Tibial artery (tissue), 4 donors: ENCODE data around the gene MOB1B.

Experiments
- DNase-seq, 2 donors: peaks; one replicate each; pipeline ENCODE4 v3.0.0-alpha.2; 2019
- H3K27ac ChIP-seq, 2 donors: fragments of 200-600 bp; sonication (generic) in 1 of 2; 1 replicate in 1 of 2; 2 replicates in 1 of 2; pipeline ENCODE4 v1.5.1; 2018 to 2019; ENCODE audit warnings: mild to moderate bottlenecking in 1 of 2
- H3K27me3 ChIP-seq, 2 donors: fragments of 200-600 bp; sonication (generic) in 1 of 2; one replicate each; pipeline versions ENCODE4 v1.5.1 to v1.6.0; 2016 to 2019
- H3K36me3 ChIP-seq, 3 donors: fragments of 200-600 bp; sonication (generic) in 2 of 3; one replicate each; pipeline ENCODE4 v1.5.1; 2016 to 2019; ENCODE audit warnings: mild to moderate bottlenecking in 2 of 3
- H3K4me1 ChIP-seq, 4 donors: fragments of 200-600 bp; sonication (generic) in 2 of 4; 1 replicate in 3 of 4; 2 replicates in 1 of 4; pipeline ENCODE4 v1.5.1; 2016 to 2019
- H3K4me3 ChIP-seq, 2 donors: fragments of 200-600 bp; sonication (generic) in 1 of 2; 1 replicate in 1 of 2; 2 replicates in 1 of 2; pipeline ENCODE4 v1.5.1; 2018 to 2019; ENCODE audit warnings: mild to moderate bottlenecking in 2 of 2
- H3K9me3 ChIP-seq, 3 donors: fragments of 200-600 bp; sonication (generic) in 1 of 3; one replicate each; pipeline ENCODE4 v1.5.1; 2016 to 2019
- intact Hi-C: fragments of 100-400 bp; cut with DNase I; formaldehyde crosslinking; loops from one replicate; pipeline ENCODE4 v1.15.0; 2023; ENCODE audit warnings: low total_unique reads
- TF ChIP-seq, protein P1 (sequence below), 2 experiments: fragments of 200-600 bp in 1 of 2; fragments of 450-650 bp in 1 of 2; IDR thresholded peaks; one replicate each; pipeline ENCODE4 v1.5.1; 2017 to 2019; ENCODE audit warnings: antibody characterized with exemption in 2 of 2, mild to moderate bottlenecking in 1 of 2, moderate library complexity in 1 of 2

The MOB1B gene

DNA sequence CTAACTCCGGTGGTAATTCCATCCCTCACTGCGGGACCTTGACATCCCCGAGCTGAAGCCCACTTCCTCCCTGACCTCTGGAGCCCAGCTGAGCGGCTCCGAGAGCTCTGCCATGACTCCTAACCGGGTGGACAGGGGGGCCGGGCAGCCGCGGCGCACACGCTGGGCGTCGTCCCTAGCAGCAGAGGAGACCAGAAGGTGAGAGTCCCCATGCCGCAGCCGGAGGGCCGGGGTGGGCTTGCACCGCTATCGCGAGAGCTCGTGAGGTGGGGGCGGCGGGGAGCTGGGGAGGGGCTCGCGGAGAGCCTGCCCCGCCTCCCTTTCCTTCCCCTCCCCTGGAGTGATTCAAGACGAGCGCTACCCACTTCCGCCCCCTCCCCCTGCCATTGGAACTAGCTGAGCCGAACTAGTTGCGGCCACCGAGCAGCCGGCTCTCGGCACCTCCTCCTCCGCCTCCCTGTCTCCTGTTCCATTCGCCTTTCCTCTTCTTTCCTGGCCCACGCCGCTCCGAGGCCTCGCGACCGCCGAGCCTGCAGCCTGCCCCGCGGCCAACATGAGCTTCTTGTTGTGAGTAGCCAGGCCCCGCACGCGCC, at the start of gene MOB1B:
MOB1B (plus strand) TSS at position 386 of the 593 bp plus-strand sequence; CDS start at position 554, 168 bp downstream.
- intact Hi-C loops = loop anchor here (2.0 to 5.0 kb wide), 2 partner anchors 63 to 90 kb away; partner anchors contain the start of genes DCK and GRSF1
- Histone ChIP-seq H3K27me3 (no peaks in the 10 kb centered on the region), H3K9me3 (no peaks in the 10 kb centered on the region), H3K27ac (peak within 1 kb of the TSS; percentile 87 to 89), H3K4me3 (peak within 1 kb of the TSS; percentile 68 to 76), H3K4me1 (peaks cover 0 to 10% (median 2%) of the 10 kb centered on the region in 4 donors), H3K36me3 (peaks cover 0 to 13% (median 0%) of the 10 kb centered on the region in 3 donors)
- DNase-seq = peak; percentile 88 to 91
- TF ChIP-seq, protein P1, sequence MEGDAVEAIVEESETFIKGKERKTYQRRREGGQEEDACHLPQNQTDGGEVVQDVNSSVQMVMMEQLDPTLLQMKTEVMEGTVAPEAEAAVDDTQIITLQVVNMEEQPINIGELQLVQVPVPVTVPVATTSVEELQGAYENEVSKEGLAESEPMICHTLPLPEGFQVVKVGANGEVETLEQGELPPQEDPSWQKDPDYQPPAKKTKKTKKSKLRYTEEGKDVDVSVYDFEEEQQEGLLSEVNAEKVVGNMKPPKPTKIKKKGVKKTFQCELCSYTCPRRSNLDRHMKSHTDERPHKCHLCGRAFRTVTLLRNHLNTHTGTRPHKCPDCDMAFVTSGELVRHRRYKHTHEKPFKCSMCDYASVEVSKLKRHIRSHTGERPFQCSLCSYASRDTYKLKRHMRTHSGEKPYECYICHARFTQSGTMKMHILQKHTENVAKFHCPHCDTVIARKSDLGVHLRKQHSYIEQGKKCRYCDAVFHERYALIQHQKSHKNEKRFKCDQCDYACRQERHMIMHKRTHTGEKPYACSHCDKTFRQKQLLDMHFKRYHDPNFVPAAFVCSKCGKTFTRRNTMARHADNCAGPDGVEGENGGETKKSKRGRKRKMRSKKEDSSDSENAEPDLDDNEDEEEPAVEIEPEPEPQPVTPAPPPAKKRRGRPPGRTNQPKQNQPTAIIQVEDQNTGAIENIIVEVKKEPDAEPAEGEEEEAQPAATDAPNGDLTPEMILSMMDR (IDR thresholded peaks at IDR 0.05) = peak; percentile 21 to 49

DNA sequence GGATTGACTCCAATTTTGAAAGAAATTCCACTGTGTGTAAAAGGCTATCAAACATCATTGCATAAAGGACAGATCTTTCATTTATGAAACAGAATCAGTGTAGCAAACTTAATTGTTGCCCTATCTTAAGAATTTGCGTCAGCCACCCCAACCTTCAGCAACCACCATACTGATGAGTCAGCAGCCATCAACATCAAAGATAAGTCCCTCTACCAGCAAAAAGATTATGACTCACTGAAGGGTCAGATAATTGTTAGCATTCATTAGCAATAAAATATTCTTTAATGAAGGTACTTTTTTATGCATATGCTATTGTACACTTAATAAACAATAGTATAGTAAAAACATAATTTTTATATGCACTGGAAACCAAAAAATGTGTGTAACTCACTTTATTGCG, 46.7 kb upstream of the MOB1B start:
- intact Hi-C loops = no loop called here
- TF ChIP-seq, protein P1 (IDR thresholded peaks at IDR 0.05) = no peak
- no peaks in the 10 kb centered on the region for H3K27me3 ChIP-seq
- H3K9me3 ChIP-seq = no peaks in the 10 kb centered on the region
- H3K4me1 ChIP-seq = no peaks in the 10 kb centered on the region
- no peak for DNase-seq
- no peaks in the 10 kb centered on the region for H3K36me3 ChIP-seq
- no peak overlapping the region for H3K4me3 ChIP-seq
- no peak overlapping the region for H3K27ac ChIP-seq

DNA sequence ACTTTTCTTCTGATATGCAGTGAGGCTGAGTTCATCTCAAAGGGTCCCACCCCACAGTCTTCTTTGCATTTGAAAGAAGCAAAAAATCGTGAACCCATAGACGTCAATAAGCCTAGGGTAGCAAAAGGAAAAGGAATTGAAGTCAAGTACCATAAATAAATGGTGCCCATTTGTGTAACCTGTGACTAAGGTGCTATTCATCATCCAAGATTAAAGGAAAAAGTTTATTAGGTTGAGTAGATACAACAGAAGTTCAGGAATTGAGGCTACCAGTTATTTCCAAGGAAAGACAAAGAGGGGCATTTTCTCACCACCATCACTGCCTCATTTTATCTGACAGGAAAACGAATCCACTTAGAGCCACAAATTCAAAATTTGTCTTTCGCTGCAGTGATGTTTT, 43.7 kb upstream of the MOB1B start:
- H3K4me3 ChIP-seq = no peak overlapping the region
- H3K9me3 ChIP-seq = no peaks in the 10 kb centered on the region
- TF ChIP-seq, protein P1 (IDR thresholded peaks at IDR 0.05) = no peak
- H3K4me1 ChIP-seq = no peaks in the 10 kb centered on the region
- H3K27me3 ChIP-seq = no peaks in the 10 kb centered on the region
- intact Hi-C loops = no loop called here
- no peak overlapping the region for H3K27ac ChIP-seq
- DNase-seq = no peak
- no peaks in the 10 kb centered on the region for H3K36me3 ChIP-seq

DNA sequence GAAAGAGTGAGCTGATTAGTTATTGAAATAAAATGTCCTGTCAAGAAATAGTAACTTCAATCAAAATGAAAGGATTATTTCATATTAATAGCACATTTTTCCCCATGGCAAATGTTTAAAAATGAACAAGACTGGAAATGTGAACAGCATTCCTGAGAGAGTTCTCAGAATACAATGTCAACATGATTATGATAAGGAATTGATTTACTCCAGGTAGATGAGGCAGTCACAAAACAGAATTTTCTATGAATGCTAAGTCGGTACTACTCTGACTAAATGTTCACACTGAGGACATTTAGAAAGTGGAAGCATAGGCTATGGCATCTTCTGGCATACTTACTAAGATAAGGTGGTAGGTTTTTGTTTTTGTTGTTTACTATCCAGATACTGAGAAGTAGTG, 43.1 kb upstream of the MOB1B start:
- Histone ChIP-seq H3K27ac (no peak overlapping the region), H3K4me1 (no peaks in the 10 kb centered on the region), H3K4me3 (no peak overlapping the region), H3K27me3 (no peaks in the 10 kb centered on the region), H3K9me3 (no peaks in the 10 kb centered on the region), H3K36me3 (no peaks in the 10 kb centered on the region)
- intact Hi-C loops = no loop called here
- DNase-seq = no peak
- TF ChIP-seq, protein P1 (IDR thresholded peaks at IDR 0.05) = no peak

DNA sequence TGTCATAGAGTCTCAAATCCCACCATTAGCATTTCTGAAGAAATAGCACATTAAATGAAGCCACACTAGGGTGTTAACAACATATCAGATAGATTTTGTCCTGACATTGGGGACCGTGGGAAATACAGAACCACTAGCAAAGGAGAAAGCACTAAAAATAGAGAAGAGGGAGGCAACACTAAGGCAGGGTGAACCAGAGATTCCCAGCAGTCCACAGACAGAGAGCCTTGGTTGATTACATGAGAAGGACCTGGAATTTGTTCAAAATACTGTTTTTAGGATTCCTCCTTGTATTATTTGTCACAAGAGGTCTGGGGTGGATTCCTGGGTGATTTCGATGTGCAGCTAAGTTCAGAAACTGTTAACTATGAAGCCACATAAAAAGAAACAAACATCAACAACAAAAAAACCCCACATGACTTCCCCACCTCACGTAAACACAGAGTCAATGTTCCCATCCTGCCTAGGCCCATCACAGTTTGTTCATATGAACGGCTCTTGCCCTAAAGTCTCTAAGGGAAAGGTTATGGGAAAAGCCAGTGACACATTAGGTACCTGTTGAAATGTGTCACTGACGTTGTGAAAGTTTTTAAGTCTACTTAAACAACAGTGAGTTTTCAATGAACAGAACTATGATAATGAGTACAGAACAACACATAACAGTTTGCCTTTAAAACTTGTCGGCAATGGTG, 38.9 kb upstream of the MOB1B start:
- Histone ChIP-seq H3K4me1 (no peaks in the 10 kb centered on the region), H3K4me3 (no peak overlapping the region), H3K27ac (no peak overlapping the region), H3K36me3 (no peaks in the 10 kb centered on the region), H3K27me3 (no peaks in the 10 kb centered on the region), H3K9me3 (no peaks in the 10 kb centered on the region)
- TF ChIP-seq, protein P1 (IDR thresholded peaks at IDR 0.05) = no peak
- DNase-seq = no peak
- intact Hi-C loops = no loop called here
